ENCODE measurements around the gene GSTA3.
"Not testable (repeated sequence)": the region's sequence is repeated elsewhere in the genome, so short reads cannot be mapped to it uniquely, and the experiment has no call there.

The GSTA3 gene

DNA sequence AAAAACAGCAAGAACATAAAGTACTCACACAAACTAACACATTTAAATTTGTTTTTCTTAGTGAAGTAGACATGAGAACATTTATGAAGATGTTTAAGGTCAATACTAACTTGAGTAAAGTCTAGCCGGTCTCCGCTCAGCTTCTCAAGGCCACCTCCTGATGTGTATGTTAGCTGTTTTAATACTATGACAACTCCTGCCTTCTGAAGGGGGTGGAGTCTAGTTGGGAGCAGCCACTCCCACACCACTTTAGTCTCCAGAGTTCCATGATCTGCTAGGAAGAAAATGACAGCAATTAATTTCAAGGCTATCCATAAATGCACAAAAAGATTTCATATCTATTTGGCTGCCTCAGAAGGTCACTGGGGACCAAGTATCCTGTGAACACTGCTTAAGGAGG, at the start of gene GSTA3:
Gene GSTA3, minus strand, starts transcription at position 168 of the 400 bp plus-strand sequence. CDS start 3,864 bp downstream, outside the sequence.
- no peak for DNase-seq

DNA sequence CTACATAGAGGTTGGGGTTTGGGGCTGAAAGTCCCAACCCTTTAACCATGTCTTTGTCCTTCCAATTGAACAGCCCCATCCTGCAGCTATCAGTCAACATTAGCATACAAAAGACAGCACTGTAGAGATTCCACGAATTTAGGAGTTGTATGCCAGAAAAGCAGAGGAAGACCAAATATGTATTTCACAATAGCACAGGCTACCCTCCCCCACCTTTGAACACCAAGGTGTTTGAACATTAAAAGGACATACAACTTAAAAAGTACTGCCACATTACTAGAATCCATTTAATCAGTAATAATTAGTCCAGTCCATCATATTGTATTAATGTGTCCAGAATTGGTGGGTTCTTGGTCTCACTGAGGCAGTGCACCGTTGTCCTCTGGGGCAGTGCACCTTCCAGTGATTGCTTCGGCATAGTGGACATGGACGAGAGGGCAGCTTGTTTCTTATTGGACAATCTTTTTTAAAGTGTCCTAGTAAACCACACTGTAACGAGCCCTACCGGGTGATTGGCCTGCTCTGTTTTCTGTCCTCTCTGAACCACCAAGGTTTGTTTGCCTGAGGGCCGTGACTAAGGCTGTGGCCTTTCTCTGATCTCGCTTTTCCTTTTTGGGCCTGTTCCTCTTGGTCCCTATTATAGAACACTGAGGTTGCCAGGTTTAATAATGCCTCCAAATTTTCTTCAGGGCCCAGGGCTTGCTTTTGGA, 49.2 kb upstream of the GSTA3 start:
- no peak for DNase-seq

DNA sequence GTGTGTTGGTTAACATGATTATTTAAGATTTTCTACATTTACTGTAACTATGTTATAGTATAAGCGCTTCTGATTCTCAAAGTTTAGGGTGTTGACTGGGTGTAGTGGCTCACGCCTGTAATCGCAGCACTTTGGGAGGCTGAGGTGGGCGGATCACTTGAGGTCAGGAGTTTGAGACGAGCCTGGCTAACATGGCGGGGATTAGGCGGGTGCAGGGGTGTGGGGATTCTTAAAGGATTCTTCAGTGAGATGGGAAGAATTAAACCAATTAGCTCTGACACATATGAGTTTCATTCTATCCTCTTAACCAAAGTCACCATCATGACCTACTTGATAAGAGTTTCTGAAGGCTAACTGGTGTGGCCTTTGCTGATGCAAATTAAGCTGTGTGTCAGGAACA, 46.4 kb upstream of the GSTA3 start:
- DNase-seq, result no peak

DNA sequence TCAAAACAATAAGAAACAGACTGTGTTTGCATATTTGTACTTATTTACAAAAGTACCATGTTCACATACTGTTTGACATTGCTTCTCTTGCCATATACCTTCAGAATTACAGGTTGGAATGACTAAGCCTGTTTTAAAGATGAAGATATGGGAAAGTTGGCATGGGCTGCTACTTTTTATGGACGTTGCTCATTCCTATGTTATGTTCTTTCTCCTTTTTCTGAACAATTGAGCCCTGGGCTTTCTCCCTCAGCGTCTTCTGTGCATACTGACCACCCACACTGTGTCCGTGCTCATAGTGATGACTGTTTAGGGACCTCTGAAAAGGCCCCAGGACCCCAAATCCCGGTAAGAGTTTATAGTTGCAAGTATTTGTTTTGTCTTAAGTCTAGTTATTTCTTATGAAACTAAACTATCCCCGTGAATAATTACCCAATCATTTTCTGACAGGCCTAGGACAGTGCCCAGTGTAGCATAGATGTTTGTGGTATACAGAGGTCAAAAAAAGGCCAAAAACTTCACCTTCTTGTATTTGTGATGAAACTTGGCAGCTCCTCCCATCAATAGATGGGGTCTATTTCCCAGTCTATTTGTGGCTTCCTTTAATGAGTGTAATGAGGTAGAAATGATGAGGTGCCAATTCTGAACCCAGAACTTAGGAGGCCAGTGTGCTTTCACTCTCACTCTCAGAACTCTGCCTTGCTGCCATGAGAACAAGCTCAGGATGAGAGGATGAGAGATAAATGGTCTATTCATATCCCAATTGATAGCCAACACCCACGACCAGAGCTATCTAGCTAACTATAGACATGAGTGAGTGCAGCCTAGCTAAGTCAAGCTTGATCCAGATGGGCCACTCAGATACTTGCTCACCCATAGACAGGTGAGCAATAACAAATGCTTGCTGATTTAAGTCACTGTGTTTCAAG, 44.7 kb upstream of the GSTA3 start:
- DNase-seq, result no peak

DNA sequence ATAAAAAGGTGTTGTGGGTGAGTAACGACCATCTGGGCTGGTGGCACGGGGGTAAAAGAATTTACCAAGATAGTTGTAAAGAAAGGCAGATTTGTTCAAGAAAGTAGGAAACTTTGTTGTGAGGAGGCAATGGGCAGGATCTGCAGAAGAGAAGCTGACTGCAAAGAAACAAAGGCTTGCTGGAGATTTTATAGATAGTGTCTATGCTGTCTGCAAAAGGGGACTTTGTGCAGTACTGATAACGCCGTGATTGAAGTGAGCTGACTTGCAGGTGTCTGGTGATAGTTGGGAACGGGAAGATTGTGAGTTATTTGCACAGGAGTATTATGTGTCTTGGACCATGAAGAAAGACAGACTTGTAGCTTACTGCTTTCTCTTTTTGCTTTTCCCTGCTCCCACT, 36.8 kb upstream of the GSTA3 start:
- no peak for DNase-seq

DNA sequence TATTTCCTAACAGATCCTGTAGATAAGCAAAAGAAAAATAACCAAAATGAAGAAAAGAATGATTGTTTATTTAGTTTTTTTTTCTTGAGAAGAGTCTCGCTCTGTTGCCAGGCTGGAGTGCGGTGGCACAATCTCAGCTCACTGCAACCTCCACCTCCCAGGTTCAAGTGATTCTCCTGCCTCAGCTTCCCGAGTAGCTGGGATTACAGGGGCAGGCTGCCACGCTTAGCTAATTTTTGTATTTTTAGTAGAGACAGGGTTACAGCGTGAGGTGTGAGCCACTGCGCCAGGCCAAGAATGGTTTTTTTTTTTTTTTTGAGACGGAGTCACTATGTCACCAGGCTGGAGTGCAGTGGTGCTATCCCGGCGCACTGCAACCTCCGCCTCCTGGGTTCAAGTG, 33.3 kb upstream of the GSTA3 start:
- DNase-seq, result not testable (repeated sequence)

DNA sequence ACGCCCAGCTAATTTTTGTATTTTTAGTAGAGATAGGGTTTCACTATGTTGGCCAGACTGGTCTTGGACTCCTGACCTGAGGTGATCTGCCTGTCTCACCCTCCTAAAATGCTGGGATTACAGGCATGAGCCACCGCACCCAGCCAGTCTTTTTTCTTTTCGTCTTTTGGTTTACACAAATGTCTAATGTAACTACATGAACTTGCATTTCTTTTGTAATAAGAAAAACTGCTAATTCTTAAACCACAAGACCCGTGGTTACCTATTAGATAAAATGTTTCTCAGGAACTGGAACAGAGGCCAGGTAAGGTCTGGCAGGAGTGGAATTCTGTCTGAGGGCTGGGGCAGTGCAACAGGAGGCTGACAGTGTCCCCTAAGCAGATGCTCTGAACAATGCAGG, 32.7 kb upstream of the GSTA3 start:
- no peak for DNase-seq

DNA sequence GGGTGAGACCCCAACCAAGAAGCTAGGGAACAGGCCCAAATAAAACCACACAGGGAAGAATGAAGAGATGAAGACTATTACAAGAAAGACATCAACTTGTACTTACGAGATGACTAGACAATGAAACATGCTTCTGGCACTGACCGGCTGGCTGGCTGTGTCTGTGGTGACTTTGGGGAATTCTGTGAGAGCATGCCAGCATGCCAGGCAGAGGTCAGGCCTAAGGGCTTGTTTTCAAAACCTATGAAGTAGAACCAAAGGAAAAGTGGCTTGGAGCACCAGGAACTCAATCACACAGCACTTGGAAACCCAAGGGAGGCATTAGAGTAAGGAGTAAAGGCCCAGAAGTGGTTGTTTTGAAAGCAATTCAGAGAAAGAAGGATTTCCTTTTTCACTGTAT, 28.4 kb upstream of the GSTA3 start:
- no peak for DNase-seq

DNA sequence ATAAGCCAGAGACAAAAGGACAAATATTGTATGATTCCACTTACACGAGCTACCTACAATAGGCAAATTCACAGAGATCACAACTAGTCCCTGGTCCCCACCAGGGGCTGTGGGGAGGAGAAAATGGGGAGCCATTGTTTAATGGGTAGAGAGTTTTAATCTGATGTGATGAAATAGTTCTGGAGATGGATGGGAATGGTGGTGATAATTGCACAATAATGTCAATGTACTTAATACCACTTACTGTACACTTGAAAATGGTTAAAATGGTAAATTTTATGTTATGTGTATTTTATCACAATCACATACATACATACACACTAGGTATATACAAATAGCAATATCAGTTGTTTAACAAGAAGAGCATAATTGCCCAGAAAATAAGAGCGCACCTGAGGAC, 24.3 kb upstream of the GSTA3 start:
- no peak for DNase-seq

DNA sequence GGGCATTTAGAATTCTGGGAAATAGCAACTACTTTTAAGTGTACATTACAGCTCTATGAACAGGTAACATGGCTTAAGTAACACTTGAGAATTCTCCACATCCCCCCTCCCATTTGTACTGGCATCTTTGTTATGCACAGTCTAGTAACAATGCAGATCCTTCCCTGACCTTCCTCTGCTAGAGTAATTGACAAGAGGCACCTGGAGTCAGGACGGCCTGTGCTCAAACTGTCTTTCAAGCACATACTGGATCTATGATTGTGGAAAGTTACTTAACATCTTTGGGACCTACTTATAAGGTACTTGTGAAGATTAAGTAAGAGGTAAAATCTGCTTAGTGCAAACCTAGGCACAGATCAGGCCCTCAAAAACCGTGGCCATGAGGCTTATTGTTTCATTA, 21.9 kb upstream of the GSTA3 start:
- no peak for DNase-seq

DNA sequence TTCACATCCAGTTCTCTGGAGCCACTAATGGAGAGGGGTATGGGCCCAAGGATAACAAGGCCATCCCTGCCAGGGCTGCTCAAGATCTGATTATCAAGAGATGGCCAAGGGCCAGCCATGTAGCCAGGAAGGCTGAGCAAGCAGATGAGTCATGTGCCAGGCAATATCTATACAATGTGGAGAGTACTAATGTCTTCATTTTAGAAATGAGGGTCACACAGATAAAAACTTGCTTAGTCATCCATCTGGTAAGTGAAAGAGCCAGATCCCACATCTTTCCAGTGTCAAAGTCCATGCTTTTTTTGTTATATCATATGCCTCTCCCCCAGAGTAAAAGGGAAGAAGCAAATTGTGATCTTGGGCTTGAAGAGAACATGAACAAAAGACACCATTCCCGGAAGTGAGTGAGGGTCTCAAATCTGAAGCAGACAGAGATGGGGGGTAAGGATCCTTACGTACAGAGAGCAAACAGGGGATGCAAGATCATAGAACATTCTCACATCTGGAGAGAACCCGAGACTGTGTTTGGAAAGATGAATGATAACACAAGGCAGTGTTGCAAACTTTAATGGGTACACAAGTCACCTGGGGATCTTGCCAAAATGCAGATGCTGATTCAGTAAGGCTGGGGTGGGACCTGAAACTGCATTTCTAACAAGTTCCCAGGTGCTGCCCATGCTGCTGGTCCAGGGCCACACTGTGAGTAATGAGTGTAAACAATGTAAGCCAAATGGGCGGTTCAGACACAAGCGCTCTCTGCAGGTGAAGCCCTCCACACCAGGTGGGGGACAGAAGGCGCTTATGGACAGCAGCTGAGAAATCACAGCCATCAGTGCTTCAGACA, 20.0 kb upstream of the GSTA3 start:
- no peak for DNase-seq

DNA sequence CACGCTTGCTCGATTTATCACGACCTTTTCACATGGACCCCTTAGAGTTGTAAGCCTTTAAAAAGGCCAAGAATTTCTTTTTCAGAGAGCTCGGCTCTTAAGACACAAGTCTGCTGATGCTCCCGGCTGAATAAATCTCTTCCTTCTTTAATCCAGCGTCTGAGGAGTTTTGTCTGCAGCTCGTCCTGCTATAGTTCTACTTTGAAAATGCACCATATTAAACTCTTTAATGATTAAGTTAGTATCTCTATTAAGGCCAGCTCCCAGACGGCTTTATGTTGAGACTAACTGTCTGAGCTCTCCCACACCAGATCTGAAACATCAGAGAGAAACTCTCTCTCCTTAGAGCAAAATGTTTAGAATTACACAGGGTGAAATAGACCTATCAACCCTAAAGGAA, 18.0 kb upstream of the GSTA3 start:
- DNase-seq, result no peak

DNA sequence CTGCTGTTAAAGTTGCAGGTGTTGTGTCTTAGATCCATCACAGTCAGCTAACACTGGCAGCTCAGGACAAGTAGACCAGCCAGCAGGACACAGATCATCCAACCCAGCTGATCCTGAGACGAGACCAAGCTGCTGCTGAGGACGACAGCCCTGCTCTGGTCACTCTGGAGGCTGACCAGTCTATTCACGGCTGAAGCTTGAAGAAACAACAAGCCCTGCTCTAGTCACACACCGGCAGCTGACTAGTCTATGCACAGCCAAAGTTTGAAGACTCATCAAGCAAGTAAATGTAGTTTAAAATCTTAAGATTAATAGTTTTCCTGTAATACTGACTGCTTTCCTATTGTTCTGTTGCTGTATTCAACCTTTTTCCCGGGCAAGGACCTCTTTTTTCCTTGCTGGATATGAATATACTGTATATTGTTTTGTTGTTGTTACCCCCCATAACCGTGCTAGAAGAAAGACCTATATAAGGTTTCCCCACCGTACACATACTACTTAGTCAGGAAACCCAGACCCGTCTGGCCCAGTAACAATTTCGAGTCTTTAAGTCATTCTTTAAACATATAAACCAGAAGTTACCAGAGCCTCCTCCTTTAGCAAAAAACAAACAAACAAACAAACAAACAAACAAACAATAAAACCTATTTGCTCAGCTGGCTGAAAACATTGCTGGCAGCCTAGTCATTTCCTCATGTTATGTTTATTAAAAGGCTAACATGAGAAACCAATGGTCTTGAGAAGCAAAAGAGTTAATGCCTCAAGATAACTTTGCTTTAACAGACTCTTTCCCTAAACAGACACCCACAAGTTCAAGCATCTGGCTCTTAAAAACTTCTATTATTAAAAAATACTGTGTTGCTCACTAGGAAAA, 16.7 kb upstream of the GSTA3 start:
- DNase-seq, result no peak

DNA sequence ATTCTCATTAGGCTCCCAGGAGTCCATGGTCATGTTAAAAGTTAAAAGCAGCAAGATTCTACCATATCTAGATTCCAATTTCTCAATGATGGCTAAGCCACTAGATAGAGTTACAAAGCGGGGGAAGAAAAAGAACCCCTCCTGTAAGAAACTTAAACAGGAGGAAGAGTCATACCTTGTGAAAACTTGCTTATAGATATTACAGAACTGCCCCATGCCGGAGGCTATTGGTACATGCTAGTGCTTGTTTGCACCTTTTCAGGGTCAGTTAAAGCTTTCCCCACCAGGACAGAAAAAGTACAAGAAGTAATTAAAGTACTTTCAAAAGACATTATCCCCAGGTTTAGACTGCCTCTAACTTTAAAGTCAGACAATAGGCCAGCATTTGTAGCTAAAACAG, 15.5 kb upstream of the GSTA3 start:
- DNase-seq, result no peak

DNA sequence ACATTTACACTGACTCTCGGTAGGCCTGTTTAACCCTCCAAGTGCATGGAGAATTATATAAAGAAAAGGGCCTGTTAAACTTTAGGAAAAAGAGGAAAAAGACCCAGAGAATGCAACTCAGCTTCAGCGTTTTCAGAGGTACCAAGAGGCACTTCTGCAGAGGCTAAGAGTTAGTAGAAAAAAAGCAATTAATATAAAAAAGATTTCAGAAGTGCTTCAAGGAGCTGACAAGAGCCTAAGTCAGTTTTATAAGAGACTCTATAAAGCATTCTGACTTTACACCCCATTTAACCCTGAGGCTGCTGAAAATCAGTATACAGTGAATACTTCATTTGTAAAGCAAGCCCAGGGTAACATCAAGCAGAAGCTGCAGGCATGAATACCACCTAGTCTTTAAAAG, 14.2 kb upstream of the GSTA3 start:
- DNase-seq, result not testable (repeated sequence)

DNA sequence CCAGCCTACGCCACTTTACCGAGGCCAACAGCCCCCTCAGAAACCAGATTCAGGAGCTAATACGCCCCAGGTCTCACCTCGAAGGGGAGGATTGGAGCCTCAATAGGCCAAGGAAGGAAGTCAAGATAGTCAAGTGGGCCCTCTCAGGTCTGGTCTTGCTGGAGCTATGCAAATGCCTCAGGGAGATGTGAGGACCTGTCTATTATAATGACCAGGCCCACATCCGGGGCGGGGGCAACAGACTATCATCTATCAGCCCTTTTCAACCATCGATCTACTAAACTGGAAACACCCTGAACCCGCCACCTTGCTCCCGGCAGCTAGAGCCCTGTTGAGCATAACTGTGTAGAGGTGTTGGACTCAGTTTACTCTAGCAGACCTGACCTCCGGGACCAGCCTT, 12.7 kb upstream of the GSTA3 start:
- DNase-seq, result no peak

DNA sequence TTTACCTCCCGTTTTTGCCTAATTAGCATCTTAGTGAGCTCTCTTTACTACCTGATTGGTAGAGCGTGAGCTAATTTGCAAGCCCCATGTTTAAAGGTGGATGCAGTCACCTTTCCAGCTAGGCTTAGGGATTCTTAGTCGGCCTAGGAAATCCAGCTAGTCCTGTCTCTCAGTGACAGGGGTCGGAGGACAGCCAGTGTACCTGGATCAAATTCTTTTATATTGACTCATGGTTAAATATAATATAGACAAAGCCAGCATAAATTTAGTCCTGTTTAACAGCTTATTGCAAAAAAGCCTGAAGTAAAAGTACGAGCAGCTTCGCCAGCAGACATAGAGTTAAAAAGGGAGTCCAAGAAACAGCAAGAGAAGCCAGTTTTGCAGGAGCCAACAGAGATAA, 12.2 kb upstream of the GSTA3 start:
- no peak for DNase-seq

DNA sequence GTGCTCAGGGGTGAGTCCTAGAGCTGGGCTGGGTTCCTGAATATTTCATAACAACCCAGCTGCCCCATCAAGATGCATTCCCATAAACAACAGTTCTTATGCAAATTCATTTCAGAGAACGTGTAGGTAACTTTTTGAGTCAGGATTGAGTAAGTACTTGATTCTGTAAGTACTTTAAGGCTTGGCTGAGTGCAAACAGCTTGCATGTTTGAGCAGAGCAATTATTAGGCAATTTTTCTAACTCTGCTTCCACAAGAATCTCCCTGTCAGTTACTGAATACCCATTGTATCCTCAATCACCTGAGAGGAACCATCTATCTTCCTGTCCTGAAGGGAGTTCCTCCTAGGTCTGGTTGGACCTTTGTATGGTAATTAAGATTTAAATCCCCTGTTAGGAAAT, 10.0 kb upstream of the GSTA3 start:
- not testable (repeated sequence) for DNase-seq

DNA sequence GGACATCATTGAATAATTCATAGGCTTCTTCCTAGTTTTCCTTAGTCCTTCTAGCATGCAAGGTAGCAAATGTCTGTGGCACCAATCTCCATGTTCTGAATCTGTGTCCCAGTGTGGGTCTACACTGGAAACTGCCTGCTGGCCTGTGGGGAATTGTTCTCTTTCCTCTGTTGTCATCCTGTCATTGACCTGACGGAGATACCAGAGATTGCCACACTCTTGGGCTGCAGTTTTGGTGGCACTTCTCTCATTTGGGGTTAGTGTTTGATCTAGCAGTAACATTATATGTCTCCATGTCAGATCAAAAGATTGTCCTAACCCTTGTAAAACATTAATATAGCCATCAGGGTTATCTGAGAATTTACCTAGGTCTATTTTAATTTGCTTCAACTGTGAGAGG, 9.3 kb upstream of the GSTA3 start:
- DNase-seq, result not testable (repeated sequence)

DNA sequence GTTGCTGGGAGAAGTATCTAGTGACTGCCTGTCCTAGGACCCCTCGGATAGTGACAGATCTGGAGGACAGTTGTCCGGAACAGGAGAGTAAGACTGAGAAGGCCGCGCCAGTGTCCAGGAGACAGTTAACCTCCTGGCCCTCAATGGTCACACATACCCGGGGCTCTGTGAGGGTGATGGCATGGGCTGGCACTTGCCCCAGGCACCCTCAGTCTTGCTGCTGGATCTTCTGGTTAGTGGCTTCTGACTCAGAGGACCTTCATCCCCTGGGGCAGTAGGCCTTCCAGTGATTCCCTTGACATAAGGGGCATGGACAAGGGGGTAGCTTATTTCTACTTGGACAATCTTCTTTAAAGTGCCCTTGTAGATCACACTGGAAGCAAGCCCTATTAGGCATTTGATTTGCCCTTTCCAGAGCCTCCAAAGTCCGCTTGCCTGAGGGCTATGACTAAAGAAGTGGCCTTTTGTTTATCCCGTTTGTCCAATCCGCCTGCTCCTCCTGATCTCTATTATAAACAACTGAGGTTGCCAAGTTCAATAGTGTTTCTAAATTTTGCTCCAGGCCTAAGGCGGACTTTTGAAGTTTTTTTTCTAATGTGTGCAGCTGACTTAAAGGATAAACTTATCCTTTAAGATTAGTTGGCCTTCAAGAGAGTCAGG, 8.7 kb upstream of the GSTA3 start:
- not testable (repeated sequence) for DNase-seq

Data from amygdala (tissue), 56 donors.